H1 (cell line): ENCODE data around the gene RFT1. TPM values are rescaled to one million over a fixed set of nuclear protein-coding genes. Genes with fewer than 3 reads are reported as not detected.

Experiments used
- CTCF ChIA-PET: fragments of 300-600 bp; sonication (Branson Sonifier 250); formaldehyde crosslinking; loops from one replicate; lab custom pipeline; 2021; ENCODE audit not compliant: partially characterized antibody; lab: Charles Lee
- POLR2A ChIA-PET: fragments of 300-600 bp; sonication (Branson Sonifier 250); formaldehyde crosslinking; loops from one replicate; lab custom pipeline; 2021; ENCODE audit warnings: inconsistent platforms; ENCODE audit not compliant: partially characterized antibody; lab: Charles Lee
- DNase-seq, 2 experiments: peaks; one replicate each; pipeline versions ENCODE4 v3.0.0 to v3.0.0-alpha.2; 2010 to 2022; ENCODE audit warnings: low spot score in 2 of 2, low read depth in 1 of 2, mixed read lengths in 1 of 2
- FAIRE-seq: peaks from 2 replicates; lab custom pipeline; 2011; peaks lifted over from hg19 to GRCh38; lab: Jason Lieb, UNC
- H2AFZ ChIP-seq: 2 replicates; pipeline ENCODE4 v1.8.1; 2012; ENCODE audit warnings: low read length, inconsistent platforms
- H2AK5ac ChIP-seq: 2 replicates; pipeline ENCODE4 v1.6.1; 2013; ENCODE audit warnings: low read depth, low read length
- H2BK120ac ChIP-seq: replicated peaks from 2 replicates; pipeline ENCODE3; 2013; ENCODE audit warnings: low read depth, low read length, inconsistent platforms
- H2BK12ac ChIP-seq: 2 replicates; pipeline ENCODE4 v1.6.1; 2013; ENCODE audit warnings: low read depth, low read length
- H2BK15ac ChIP-seq: 2 replicates; pipeline ENCODE4 v1.6.1; 2013; ENCODE audit warnings: low read length
- H2BK20ac ChIP-seq: 2 replicates; pipeline ENCODE4 v1.6.1; 2013; ENCODE audit warnings: low read length
- H2BK5ac ChIP-seq: 2 replicates; pipeline ENCODE4 v1.6.1; 2013; ENCODE audit warnings: low read depth, low read length
- H3K14ac ChIP-seq: 2 replicates; pipeline ENCODE4 v1.6.1; 2013; ENCODE audit warnings: inconsistent platforms; ENCODE audit not compliant: insufficient read length
- H3K18ac ChIP-seq: 2 replicates; pipeline ENCODE4 v1.6.1; 2013; ENCODE audit warnings: low read length; ENCODE audit errors: extremely low read depth
- H3K23ac ChIP-seq: 2 replicates; pipeline ENCODE4 v1.6.1; 2013; ENCODE audit warnings: inconsistent platforms; ENCODE audit not compliant: insufficient read length
- H3K23me2 ChIP-seq: 2 replicates; pipeline ENCODE4 v1.6.1; 2013; ENCODE audit warnings: low read depth, low read length
- H3K27ac ChIP-seq: 2 replicates; pipeline ENCODE4 v1.6.1; 2011; ENCODE audit warnings: low read depth, low read length, inconsistent platforms
- H3K27me3 ChIP-seq, 4 experiments: replicated peaks in 1 of 4; 1 replicate in 1 of 4; 2 replicates in 3 of 4; pipeline versions ENCODE4 v1.6.1 to v1.8.1; 2011 to 2013; ENCODE audit warnings: low read length in 3 of 4, mild to moderate bottlenecking in 3 of 4, inconsistent platforms in 2 of 4, mixed read lengths in 2 of 4, moderate library complexity in 1 of 4; ENCODE audit not compliant: control insufficient read depth in 3 of 4, insufficient read depth in 3 of 4; ENCODE audit errors: extremely low read depth in 1 of 4
- H3K36me3 ChIP-seq, 4 experiments: 2 replicates each; pipeline versions ENCODE4 v1.6.1 to v1.8.1; 2011 to 2013; ENCODE audit warnings: mild to moderate bottlenecking in 4 of 4, low read length in 3 of 4, moderate library complexity in 2 of 4, control low read depth in 1 of 4, inconsistent platforms in 1 of 4; ENCODE audit not compliant: insufficient read depth in 4 of 4, control insufficient read depth in 2 of 4
- H3K4ac ChIP-seq: replicated peaks from 2 replicates; pipeline ENCODE3; 2013; ENCODE audit warnings: low read length, low read depth, mixed read lengths, inconsistent platforms; ENCODE audit not compliant: insufficient read length
- H3K4me1 ChIP-seq, 4 experiments: replicated peaks in 1 of 4; 1 replicate in 1 of 4; 2 replicates in 3 of 4; pipeline versions ENCODE4 v1.6.1 to v1.8.1; 2011 to 2013; ENCODE audit warnings: low read length in 3 of 4, inconsistent platforms in 2 of 4, mixed read lengths in 1 of 4; ENCODE audit not compliant: insufficient read depth in 4 of 4, control insufficient read depth in 3 of 4
- H3K4me2 ChIP-seq, 2 experiments: 2 replicates each; pipeline versions ENCODE4 v1.6.1 to v1.8.1; 2011 to 2013; ENCODE audit warnings: low read depth in 2 of 2, low read length in 2 of 2, control low read depth in 1 of 2, inconsistent platforms in 1 of 2, mild to moderate bottlenecking in 1 of 2; ENCODE audit not compliant: insufficient read depth in 1 of 2
- H3K4me3 ChIP-seq, 4 experiments: fragments of 200-600, 300-600 bp in 1 of 4; sonication (generic), shearing (Covaris generic), sonication (Bioruptor Twin) in 1 of 4; 2 replicates each; pipeline versions ENCODE4 v1.5.1 to v1.8.1; 2011 to 2016; ENCODE audit warnings: low read length in 4 of 4, low read depth in 3 of 4, control low read depth in 2 of 4, inconsistent platforms in 2 of 4, mild to moderate bottlenecking in 2 of 4, mixed read lengths in 1 of 4, moderate library complexity in 1 of 4; ENCODE audit not compliant: insufficient read depth in 2 of 4; ENCODE audit errors: extremely low read depth in 1 of 4
- H3K56ac ChIP-seq: replicated peaks from 2 replicates; pipeline ENCODE3; 2013; ENCODE audit warnings: low read depth, mild to moderate bottlenecking, mixed read lengths, low read length, inconsistent platforms; ENCODE audit not compliant: insufficient read length
- H3K79me1 ChIP-seq: 2 replicates; pipeline ENCODE4 v1.6.1; 2013; ENCODE audit warnings: low read depth, low read length, control low read depth
- H3K79me2 ChIP-seq, 2 experiments: 2 replicates each; pipeline versions ENCODE4 v1.6.1 to v1.8.1; 2012 to 2013; ENCODE audit warnings: low read length in 2 of 2, mild to moderate bottlenecking in 2 of 2, inconsistent platforms in 1 of 2; ENCODE audit not compliant: insufficient read depth in 2 of 2, control insufficient read depth in 1 of 2
- H3K9ac ChIP-seq, 4 experiments: replicated peaks in 1 of 4; 1 replicate in 1 of 4; 2 replicates in 3 of 4; pipeline versions ENCODE4 v1.6.1 to v1.8.1; 2011 to 2013; ENCODE audit warnings: low read depth in 3 of 4, low read length in 3 of 4, control low read depth in 2 of 4, mild to moderate bottlenecking in 2 of 4, moderate library complexity in 2 of 4, inconsistent platforms in 1 of 4; ENCODE audit errors: extremely low read depth in 1 of 4
- H3K9me3 ChIP-seq, 2 experiments: 2 replicates each; pipeline versions ENCODE4 v1.6.1 to v1.8.1; 2012 to 2013; ENCODE audit warnings: mild to moderate bottlenecking in 2 of 2, moderate library complexity in 2 of 2, control low read depth in 1 of 2, inconsistent platforms in 1 of 2, low read depth in 1 of 2, low read length in 1 of 2, mixed read lengths in 1 of 2; ENCODE audit not compliant: insufficient read depth in 2 of 2
- H4K20me1 ChIP-seq, 2 experiments: replicated peaks in 1 of 2; 2 replicates each; pipeline versions ENCODE3 to v1.8.1; 2011 to 2013; ENCODE audit warnings: inconsistent platforms in 2 of 2, low read length in 2 of 2, mild to moderate bottlenecking in 1 of 2; ENCODE audit not compliant: insufficient read depth in 2 of 2, control insufficient read depth in 1 of 2
- H4K5ac ChIP-seq: 2 replicates; pipeline ENCODE4 v1.6.1; 2013; ENCODE audit warnings: low read length, low read depth, mixed read lengths, inconsistent platforms; ENCODE audit not compliant: insufficient read length
- H4K8ac ChIP-seq: 2 replicates; pipeline ENCODE4 v1.8.0; 2013; ENCODE audit warnings: mild to moderate bottlenecking, moderate library complexity, low read length, inconsistent platforms; ENCODE audit not compliant: insufficient read depth; ENCODE audit errors: extremely low read depth
- H4K91ac ChIP-seq: replicated peaks from 2 replicates; pipeline ENCODE3; 2013; ENCODE audit warnings: low read length, mixed read lengths, inconsistent platforms; ENCODE audit not compliant: insufficient read length
- BACH1 ChIP-seq: IDR thresholded peaks from 2 replicates; pipeline ENCODE4 v1.6.1; 2012; ENCODE audit warnings: low read length, improper control_type of control experiment
- CBX5 ChIP-seq: fragments of 300-800, 300-1000 bp; sonication (generic); IDR thresholded peaks from 2 replicates; pipeline ENCODE4 v1.7.1; 2016; ENCODE audit warnings: antibody characterized with exemption, low read length, low read depth
- NANOG ChIP-seq: IDR thresholded peaks from 2 replicates; pipeline ENCODE4 v1.6.1; 2011; ENCODE audit warnings: low read length, low read depth, mild to moderate bottlenecking, inconsistent platforms; ENCODE audit not compliant: insufficient read depth, poor library complexity, severe bottlenecking
- PHF8 ChIP-seq: fragments of 200-600 bp; sonication (generic); conservative IDR thresholded peaks from 2 replicates; pipeline ENCODE4 v1.7.1; 2012; ENCODE audit warnings: low read depth, mild to moderate bottlenecking, inconsistent platforms, low read length, moderate library complexity
- RXRA ChIP-seq: IDR thresholded peaks from 2 replicates; pipeline ENCODE4 v1.6.1; 2011; ENCODE audit warnings: low read depth, mild to moderate bottlenecking, low read length, moderate library complexity; ENCODE audit not compliant: insufficient read depth
- SP4 ChIP-seq: IDR thresholded peaks from 2 replicates; pipeline ENCODE4 v1.6.1; 2012; ENCODE audit warnings: low read length, inconsistent platforms
- TAF1 ChIP-seq: IDR thresholded peaks from 2 replicates; pipeline ENCODE4 v1.6.1; 2011; ENCODE audit warnings: mild to moderate bottlenecking, low read depth, low read length
- TCF12 ChIP-seq: IDR thresholded peaks from 2 replicates; pipeline ENCODE4 v1.6.1; 2011; ENCODE audit warnings: low read depth, mild to moderate bottlenecking, low read length
- WGBS, 2 experiments: shearing (Covaris generic) in 1 of 2; methylation state at CpG; one replicate each; pipeline versions ENCODE4 v1.1.6 to v1.1.7; 2013 to 2015; ENCODE audit warnings: low lambda C conversion rate in 2 of 2, mixed read lengths in 2 of 2, inconsistent platforms in 1 of 2, low coverage in 1 of 2, missing lambda C conversion rate in 1 of 2; ENCODE audit not compliant: insufficient replicate concordance in 2 of 2, insufficient coverage in 1 of 2, insufficient read length in 1 of 2; ENCODE audit errors: extremely low coverage in 1 of 2, missing lambda C conversion rate in 1 of 2; 5-methylcytosine and 5-hydroxymethylcytosine counted together
- polyA plus RNA-seq, 7 experiments: library from polyadenylated mRNA; depleted of rRNA in 3 of 7; stranded (reverse) in 5 of 7; unstranded in 2 of 7; fragments of >200 nt in 5 of 7; fragments of 200-250 nt in 2 of 7; gene quantifications; 1 replicate in 5 of 7; 2 replicates in 1 of 7; 4 replicates in 1 of 7; pipeline versions ENCODE4 v1.2.1 to v1.2.3, GENCODE V29; 2011 to 2013; ENCODE audit warnings: missing spikeins in 2 of 7, mixed read lengths in 2 of 7
- total RNA-seq: library from RNA; stranded (reverse); fragmentation: NEBNext Ultra II Directional; extraction: Animal tissue kit (Norgen Biotek cat#: 25700); gene quantifications from 2 replicates; pipeline ENCODE4 v1.2.1, GENCODE V29; 2021

RFT1 gene
- total and polyA plus RNA-seq, 2 of the 8 experiments (the other 6 are each of a cell fraction or from before 2014, with no cell fraction given), result 27.7 to 42.4 TPM

GRCh38 chr3:53161450-53161819 is 31.2 kb upstream of the RFT1 start:
- CTCF ChIA-PET, result interaction anchor here (0.7 to 4.0 kb wide), 7 partner anchors 12 to 58 kb away, joined by 3 to 30 read pairs (median 6); partner anchors contain the start of gene RFT1
- WGBS, 2 experiments, result 0% methylated on average over 7 of the region's 41 CpGs; no CpG with 5 or more reads in 1 of the 2 experiments
- TF ChIP-seq SP4 (no peak), TAF1 (no peak), BACH1 (no peak), RXRA (no peak), NANOG (no peak), CBX5 (no peak), PHF8 (peak; percentile 12; the same call in 1 of the 2 replicates), TCF12 (no peak)

More at GRCh38 chr3:53161450-53161819, 31.2 kb upstream of the RFT1 start:
- Histone ChIP-seq H3K36me3 (no peaks in the 10 kb centered on the region), H3K4ac (no peak overlapping the region), H3K79me2 (peaks cover 0 to 9% of the 10 kb centered on the region in 2 experiments; a peak in 1 of 4 replicates), H2BK20ac (no peak overlapping the region), H3K56ac (no peak overlapping the region), H4K5ac (no peak overlapping the region), H3K27ac (no peak overlapping the region), H2BK5ac (no peak overlapping the region), H2AFZ (0 out of 2 replicates have a peak overlapping the region, but pooled peaks have one; percentile 54), H3K23me2 (peaks cover 14% of the 10 kb centered on the region), H3K9ac (peak overlapping the region in 2 of 4 experiments; percentile 45 to 67; a peak in 4 of 7 replicates), H2AK5ac (no peak overlapping the region), H3K27me3 (peaks cover 0 to 12% (median 6%) of the 10 kb centered on the region in 4 experiments; a peak in 3 of 7 replicates), H2BK12ac (no peak overlapping the region), H3K18ac (peak overlapping the region; percentile 71), H3K9me3 (no peaks in the 10 kb centered on the region), H3K79me1 (peaks cover 17% of the 10 kb centered on the region), H3K4me1 (peaks cover 3 to 35% (median 19%) of the 10 kb centered on the region in 4 experiments), H2BK15ac (0 out of 2 replicates have a peak overlapping the region, but pooled peaks have one; percentile 72), H4K20me1 (peaks cover 3 to 10% of the 10 kb centered on the region in 2 experiments), H2BK120ac (no peak overlapping the region), H4K91ac (no peak overlapping the region), H3K4me2 (peak overlapping the region; percentile 87 to 93), H3K23ac (no peak overlapping the region), H3K14ac (no peak overlapping the region), H4K8ac (no peak overlapping the region), H3K4me3 (peak overlapping the region; percentile 85 to 94 (median 92))
- DNase-seq, result no peak
- POLR2A ChIA-PET, result interaction anchor here (1.3 to 7.4 kb wide), 2 partner anchors 9 to 27 kb away, joined by 3 to 56 read pairs; no protein-coding TSS in a partner anchor
- FAIRE-seq, result no peak
